ENCODE data around the gene UBE2E1.

DNA sequence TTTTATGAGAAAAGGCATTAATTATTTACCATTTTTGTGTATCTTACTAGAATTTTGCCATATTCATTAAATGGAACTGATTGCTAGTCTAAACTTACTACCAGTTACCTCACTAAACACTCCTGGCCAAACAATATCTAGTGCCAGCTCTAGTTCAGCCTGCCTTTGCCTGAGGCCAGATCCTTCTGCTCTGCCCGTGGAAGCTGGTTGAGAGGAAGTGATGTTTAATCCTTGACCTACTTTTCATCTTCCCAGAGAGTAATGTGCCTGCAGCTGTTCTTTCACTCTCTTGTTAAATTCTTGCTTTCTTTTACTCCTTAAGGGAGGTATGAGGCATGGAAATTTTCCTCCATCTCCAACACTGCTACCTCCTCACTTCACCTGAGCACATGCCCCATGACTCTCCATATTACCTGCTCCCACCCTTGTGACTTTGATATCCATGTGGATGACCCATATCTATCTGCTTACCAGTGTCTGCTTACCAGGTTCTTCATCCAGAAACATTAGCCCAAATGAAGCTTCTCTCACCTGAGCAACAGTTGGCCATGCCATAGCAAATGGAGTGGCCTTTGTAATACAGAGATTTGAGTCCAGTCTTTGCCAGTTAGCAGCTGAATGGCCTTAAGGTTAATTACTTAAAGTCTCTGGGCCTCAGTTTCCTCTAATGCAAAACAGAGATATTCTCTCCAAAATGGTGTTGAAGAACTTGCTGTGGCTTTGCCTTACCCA lies 53.4 kb downstream of the UBE2E1 start:
- TF ChIP-seq, protein P1, sequence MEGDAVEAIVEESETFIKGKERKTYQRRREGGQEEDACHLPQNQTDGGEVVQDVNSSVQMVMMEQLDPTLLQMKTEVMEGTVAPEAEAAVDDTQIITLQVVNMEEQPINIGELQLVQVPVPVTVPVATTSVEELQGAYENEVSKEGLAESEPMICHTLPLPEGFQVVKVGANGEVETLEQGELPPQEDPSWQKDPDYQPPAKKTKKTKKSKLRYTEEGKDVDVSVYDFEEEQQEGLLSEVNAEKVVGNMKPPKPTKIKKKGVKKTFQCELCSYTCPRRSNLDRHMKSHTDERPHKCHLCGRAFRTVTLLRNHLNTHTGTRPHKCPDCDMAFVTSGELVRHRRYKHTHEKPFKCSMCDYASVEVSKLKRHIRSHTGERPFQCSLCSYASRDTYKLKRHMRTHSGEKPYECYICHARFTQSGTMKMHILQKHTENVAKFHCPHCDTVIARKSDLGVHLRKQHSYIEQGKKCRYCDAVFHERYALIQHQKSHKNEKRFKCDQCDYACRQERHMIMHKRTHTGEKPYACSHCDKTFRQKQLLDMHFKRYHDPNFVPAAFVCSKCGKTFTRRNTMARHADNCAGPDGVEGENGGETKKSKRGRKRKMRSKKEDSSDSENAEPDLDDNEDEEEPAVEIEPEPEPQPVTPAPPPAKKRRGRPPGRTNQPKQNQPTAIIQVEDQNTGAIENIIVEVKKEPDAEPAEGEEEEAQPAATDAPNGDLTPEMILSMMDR (IDR thresholded peaks at IDR 0.05; ENCODE audit: low read depth, low read length): no peak
- TF ChIP-seq POLR2A (IDR thresholded peaks at IDR 0.05; ENCODE audit: extremely low read depth, insufficient read length) (no peak), MYC (IDR thresholded peaks at IDR 0.05; ENCODE audit: low read depth, low read length) (no peak)
- TF ChIP-seq, protein P2, sequence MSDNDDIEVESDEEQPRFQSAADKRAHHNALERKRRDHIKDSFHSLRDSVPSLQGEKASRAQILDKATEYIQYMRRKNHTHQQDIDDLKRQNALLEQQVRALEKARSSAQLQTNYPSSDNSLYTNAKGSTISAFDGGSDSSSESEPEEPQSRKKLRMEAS (IDR thresholded peaks at IDR 0.05; ENCODE audit: low read depth, low read length): no peak

Data from NB4 (cell line).